ENCODE results near the gene TBC1D1. TPM values are rescaled to one million over a fixed set of nuclear protein-coding genes. Genes with fewer than 3 reads are reported as not detected.

TBC1D1 gene
- total and polyA plus RNA-seq, 2 experiments from 2014 or later: 53.9 to 151 TPM

DNA sequence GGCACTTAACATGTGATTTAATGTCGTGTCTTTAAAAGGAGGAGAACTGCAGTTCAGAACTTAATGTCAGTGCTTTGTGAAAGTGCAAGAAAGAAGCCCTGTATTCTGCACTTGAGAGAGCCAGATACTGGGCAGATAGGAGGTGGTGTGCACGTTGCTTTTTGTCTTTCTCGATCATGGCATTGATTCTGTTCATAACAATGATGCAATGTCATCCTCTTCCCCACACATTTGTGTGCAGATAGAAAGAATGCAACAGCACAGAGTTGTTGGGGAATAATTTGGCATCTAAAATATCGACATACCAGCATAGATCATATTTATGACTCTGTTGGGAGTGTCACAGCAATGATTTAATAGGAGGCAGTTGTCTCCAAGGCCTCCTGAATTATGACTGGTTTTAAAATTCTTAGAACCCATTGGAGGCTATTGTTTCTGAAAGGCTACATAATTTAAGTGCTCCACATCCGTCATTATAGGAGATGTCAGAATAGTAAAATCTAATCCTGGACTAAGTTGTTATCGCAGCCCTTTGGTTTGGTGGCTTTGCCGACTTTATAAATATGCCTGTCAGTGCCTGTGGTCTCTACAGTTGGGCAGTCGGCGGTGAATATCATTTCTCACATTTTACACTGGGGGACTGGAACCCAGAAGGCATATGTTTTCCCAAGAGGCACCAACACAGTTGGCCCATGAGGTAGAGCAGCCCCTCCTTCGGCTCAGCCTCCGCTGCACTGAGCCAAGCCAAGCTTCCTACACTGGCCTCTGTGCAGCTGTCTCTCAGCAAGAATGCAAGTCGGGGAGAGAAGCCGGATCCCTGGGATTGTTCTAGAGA is 194.2 kb downstream of the TBC1D1 start:
- H3K9me3 Mint-ChIP-seq: peaks cover 5% of the 10 kb centered on the region; the same call in 2 of the 3 replicates
- 0 out of 2 replicates have a peak overlapping the region, but pooled peaks have one; percentile 25 for H3K4me2 ChIP-seq
- DNase-seq (ENCODE audit: low spot score) (peak; percentile 44), ATAC-seq (peak; percentile 8; the same call in 2 of the 3 replicates)
- no peaks in the 10 kb centered on the region for H3K27me3 ChIP-seq (ENCODE audit: insufficient read depth)
- H2AFZ ChIP-seq: no peak overlapping the region
- H3K4me1 Mint-ChIP-seq: peaks cover 54% of the 10 kb centered on the region
- H3F3A ChIP-seq (replicated peaks; ENCODE audit: low read depth): no peaks in the 10 kb centered on the region
- peak overlapping the region; percentile 18; the same call in 1 of the 2 replicates for H3K27ac Mint-ChIP-seq
- peak overlapping the region; percentile 40; the same call in 1 of the 2 replicates for H3K27ac ChIP-seq (ENCODE audit: low read depth)
- no peak overlapping the region for H3K4me3 Mint-ChIP-seq
- no peak for TF ChIP-seq POLR2AphosphoS5 (IDR thresholded peaks at IDR 0.05; ENCODE audit: low read depth)
- TF ChIP-seq STAT1 (IDR thresholded peaks at IDR 0.05; ENCODE audit: unreplicated experiment): no peak
- TF ChIP-seq ZNF331 (CRISPR knock-in tag; IDR thresholded peaks at IDR 0.05; ENCODE audit: low read depth): no peak
- no peak for TF ChIP-seq EZH2phosphoT487 (IDR thresholded peaks at IDR 0.05; ENCODE audit: unreplicated experiment)
- TF ChIP-seq, protein P1, sequence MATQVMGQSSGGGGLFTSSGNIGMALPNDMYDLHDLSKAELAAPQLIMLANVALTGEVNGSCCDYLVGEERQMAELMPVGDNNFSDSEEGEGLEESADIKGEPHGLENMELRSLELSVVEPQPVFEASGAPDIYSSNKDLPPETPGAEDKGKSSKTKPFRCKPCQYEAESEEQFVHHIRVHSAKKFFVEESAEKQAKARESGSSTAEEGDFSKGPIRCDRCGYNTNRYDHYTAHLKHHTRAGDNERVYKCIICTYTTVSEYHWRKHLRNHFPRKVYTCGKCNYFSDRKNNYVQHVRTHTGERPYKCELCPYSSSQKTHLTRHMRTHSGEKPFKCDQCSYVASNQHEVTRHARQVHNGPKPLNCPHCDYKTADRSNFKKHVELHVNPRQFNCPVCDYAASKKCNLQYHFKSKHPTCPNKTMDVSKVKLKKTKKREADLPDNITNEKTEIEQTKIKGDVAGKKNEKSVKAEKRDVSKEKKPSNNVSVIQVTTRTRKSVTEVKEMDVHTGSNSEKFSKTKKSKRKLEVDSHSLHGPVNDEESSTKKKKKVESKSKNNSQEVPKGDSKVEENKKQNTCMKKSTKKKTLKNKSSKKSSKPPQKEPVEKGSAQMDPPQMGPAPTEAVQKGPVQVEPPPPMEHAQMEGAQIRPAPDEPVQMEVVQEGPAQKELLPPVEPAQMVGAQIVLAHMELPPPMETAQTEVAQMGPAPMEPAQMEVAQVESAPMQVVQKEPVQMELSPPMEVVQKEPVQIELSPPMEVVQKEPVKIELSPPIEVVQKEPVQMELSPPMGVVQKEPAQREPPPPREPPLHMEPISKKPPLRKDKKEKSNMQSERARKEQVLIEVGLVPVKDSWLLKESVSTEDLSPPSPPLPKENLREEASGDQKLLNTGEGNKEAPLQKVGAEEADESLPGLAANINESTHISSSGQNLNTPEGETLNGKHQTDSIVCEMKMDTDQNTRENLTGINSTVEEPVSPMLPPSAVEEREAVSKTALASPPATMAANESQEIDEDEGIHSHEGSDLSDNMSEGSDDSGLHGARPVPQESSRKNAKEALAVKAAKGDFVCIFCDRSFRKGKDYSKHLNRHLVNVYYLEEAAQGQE (IDR thresholded peaks at IDR 0.05; ENCODE audit: unreplicated experiment): no peak
- TF ChIP-seq, protein P2, sequence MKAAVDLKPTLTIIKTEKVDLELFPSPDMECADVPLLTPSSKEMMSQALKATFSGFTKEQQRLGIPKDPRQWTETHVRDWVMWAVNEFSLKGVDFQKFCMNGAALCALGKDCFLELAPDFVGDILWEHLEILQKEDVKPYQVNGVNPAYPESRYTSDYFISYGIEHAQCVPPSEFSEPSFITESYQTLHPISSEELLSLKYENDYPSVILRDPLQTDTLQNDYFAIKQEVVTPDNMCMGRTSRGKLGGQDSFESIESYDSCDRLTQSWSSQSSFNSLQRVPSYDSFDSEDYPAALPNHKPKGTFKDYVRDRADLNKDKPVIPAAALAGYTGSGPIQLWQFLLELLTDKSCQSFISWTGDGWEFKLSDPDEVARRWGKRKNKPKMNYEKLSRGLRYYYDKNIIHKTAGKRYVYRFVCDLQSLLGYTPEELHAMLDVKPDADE (IDR thresholded peaks at IDR 0.05): no peak
- no peak for TF ChIP-seq ZNF114 (CRISPR knock-in tag; IDR thresholded peaks at IDR 0.05)
- no peak for TF ChIP-seq JUNB (IDR thresholded peaks at IDR 0.05; ENCODE audit: unreplicated experiment)
- no peaks in the 10 kb centered on the region for H3K79me2 ChIP-seq (replicated peaks; ENCODE audit: insufficient read depth)
- peaks cover 30% of the 10 kb centered on the region for H3K4me1 ChIP-seq (ENCODE audit: insufficient read depth)
- no peak overlapping the region for H3K4me3 ChIP-seq
- H3K36me3 ChIP-seq (ENCODE audit: insufficient read depth): no peaks in the 10 kb centered on the region; the same call in 1 of the 2 replicates
- no peaks in the 10 kb centered on the region for H3K9me2 ChIP-seq (ENCODE audit: insufficient read depth)
- no peaks in the 10 kb centered on the region for H4K20me1 ChIP-seq (replicated peaks; ENCODE audit: insufficient read depth)
- peaks cover 16% of the 10 kb centered on the region for H3K27me3 Mint-ChIP-seq (ENCODE audit: insufficient read depth, low read depth, poor library complexity)
- peaks cover 21% of the 10 kb centered on the region for H3K36me3 Mint-ChIP-seq (ENCODE audit: low read depth)

DNA sequence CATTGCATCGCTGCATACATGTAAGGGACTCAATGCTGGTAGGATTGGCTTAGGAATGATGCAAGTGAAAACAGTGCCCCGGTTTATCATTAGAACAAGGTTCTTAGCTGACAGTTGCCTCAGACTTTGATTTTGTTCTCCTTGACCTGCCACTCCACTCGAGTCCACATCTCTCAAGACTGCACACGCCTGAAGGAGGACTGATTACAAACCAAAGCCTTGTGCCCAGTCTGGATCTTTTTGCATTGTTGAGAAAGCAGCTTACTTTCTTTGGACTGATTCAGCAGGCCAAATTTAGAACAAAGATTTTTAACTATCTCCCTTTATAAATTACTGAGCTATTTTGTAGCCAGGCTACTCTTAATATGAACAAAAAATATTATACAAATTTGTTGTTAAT is 194.9 kb downstream of the TBC1D1 start:
- DNase-seq (ENCODE audit: low spot score) (no peak), ATAC-seq (no peak)
- no peaks in the 10 kb centered on the region for H4K20me1 ChIP-seq (replicated peaks; ENCODE audit: insufficient read depth)
- H3K4me2 ChIP-seq: peak overlapping the region; percentile 3; the same call in 1 of the 2 replicates
- peak overlapping the region; percentile 85; the same call in 1 of the 2 replicates for H3K27ac Mint-ChIP-seq
- H3K27ac ChIP-seq (ENCODE audit: low read depth): 0 out of 2 replicates have a peak overlapping the region, but pooled peaks have one; percentile 40
- no peaks in the 10 kb centered on the region for H3K79me2 ChIP-seq (replicated peaks; ENCODE audit: insufficient read depth)
- H3K4me1 ChIP-seq (ENCODE audit: insufficient read depth): peaks cover 30% of the 10 kb centered on the region
- H3K36me3 Mint-ChIP-seq (ENCODE audit: low read depth): peaks cover 25% of the 10 kb centered on the region
- no peak overlapping the region; the same call in 2 of the 3 replicates for H3K4me3 Mint-ChIP-seq
- H3K9me2 ChIP-seq (ENCODE audit: insufficient read depth): no peaks in the 10 kb centered on the region
- no peaks in the 10 kb centered on the region; the same call in 1 of the 2 replicates for H3K36me3 ChIP-seq (ENCODE audit: insufficient read depth)
- peaks cover 61% of the 10 kb centered on the region for H3K4me1 Mint-ChIP-seq
- no peak overlapping the region for H3K4me3 ChIP-seq
- no peaks in the 10 kb centered on the region for H3K27me3 ChIP-seq (ENCODE audit: insufficient read depth)
- peaks cover 16% of the 10 kb centered on the region for H3K27me3 Mint-ChIP-seq (ENCODE audit: insufficient read depth, low read depth, poor library complexity)
- no peaks in the 10 kb centered on the region for H3F3A ChIP-seq (replicated peaks; ENCODE audit: low read depth)
- no peak overlapping the region for H2AFZ ChIP-seq
- peaks cover 5% of the 10 kb centered on the region; the same call in 2 of the 3 replicates for H3K9me3 Mint-ChIP-seq
- TF ChIP-seq, protein P2 (IDR thresholded peaks at IDR 0.05): no peak
- TF ChIP-seq ZNF114 (CRISPR knock-in tag; IDR thresholded peaks at IDR 0.05): no peak
- TF ChIP-seq STAT1 (IDR thresholded peaks at IDR 0.05; ENCODE audit: unreplicated experiment): no peak
- TF ChIP-seq JUNB (IDR thresholded peaks at IDR 0.05; ENCODE audit: unreplicated experiment): no peak

Measured in GM23338 (cell line).